HG03575 (cell line): ENCODE measurements around the gene FER1L5.
"Not testable (repeated sequence)": the region's sequence is repeated elsewhere in the genome, so short reads cannot be mapped to it uniquely, and the experiment has no call there.

ENCODE experiments used
- ATAC-seq: cut with Tn5 transposase; IDR thresholded peaks from one replicate; pipeline ENCODE4 v1.9.1; 2021; ENCODE audit not compliant: unreplicated experiment, insufficient number of reproducible peaks, low FRiP score; ENCODE audit errors: extremely low read depth

Gene FER1L5

GRCh38 chr2:96665717-96666116 lies 23.2 kb downstream of the FER1L5 start:
- ATAC-seq = not testable (repeated sequence)

GRCh38 chr2:96668771-96669170 lies 26.2 kb downstream of the FER1L5 start:
- ATAC-seq = no peak

- ATAC-seq = no peak
Measured at GRCh38 chr2:96669539-96670215, 27.1 kb downstream of the FER1L5 start.

DNA sequence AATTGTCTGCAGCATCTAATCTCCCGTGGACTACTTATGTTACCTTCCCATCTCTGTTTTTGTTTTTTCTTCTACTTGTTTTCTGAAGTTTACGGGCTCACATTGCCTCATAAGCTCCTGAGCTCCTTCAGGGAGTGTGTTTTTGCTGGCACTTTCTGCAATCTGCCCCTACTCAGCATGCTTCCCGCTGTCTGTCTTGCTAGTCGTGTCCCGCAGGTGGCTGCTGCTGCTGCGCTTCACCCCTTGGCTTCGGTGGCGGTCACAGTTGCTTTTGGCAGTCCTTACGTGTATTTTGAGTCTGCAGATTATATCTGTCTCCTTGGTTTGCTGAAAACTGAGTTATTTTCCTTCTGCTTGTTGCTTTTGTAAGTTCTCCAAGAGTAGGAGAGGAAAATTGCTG lies 37.3 kb downstream of the FER1L5 start:
- ATAC-seq = no peak

GRCh38 chr2:96680561-96681141 lies 38.1 kb downstream of the FER1L5 start:
- ATAC-seq = no peak

GRCh38 chr2:96681540-96681939 lies 39.0 kb downstream of the FER1L5 start:
- ATAC-seq = no peak

DNA sequence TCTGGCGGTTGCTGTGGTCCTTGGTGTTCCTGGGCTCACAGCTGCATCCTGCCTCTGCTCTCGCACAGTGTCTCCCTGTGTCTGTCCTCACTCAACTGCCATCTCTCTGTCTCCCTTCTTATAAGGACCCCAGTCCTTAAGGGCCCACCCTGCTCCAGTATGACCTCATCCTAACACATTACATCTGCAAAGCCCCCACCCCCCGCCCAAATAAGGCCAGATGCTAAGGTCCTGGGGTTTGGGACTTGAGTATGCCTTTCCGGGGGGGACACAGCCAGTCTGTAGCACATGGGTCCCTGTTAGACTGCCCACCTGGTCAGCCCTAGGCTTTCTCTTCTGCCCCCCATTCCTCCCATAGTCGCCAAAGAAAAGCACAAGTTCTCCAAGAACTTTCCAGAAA lies 40.7 kb downstream of the FER1L5 start:
- ATAC-seq = no peak

- no peak for ATAC-seq
Measured at GRCh38 chr2:96683972-96684820, 41.6 kb downstream of the FER1L5 start.

DNA sequence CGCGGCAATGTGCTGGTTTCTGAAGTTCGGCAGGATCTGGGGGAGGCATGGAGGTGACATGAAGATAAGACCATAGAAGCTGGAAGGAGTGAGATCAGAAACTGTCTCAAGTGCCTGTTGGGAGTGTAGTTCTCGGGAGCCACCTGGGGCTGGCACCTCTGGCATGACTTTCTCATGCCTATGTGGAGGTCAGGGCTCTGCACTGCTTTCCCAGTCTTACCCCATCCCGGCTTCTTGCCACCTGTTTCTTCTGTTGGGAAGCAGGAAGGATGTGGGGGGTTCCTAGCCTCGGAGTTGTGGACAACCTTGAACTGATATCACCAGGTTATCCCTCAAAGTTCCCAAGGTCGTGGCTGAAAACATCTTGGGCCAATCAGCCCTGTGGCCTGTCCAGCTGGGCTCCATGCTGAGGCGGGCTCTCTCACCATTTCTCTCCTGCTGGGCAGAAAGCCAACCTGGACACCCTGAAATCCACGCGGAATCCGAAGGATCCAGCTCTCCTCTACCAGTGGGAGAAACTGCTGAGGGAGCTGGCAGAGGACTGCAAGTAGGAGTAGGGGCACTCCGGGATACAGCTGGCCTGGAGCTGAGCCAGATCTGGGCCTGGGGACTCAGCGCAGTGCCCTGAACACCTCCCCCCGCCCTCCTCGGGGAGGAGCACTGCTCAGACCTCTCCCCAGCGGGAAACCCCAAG lies 42.5 kb downstream of the FER1L5 start:
- no peak for ATAC-seq

GRCh38 chr2:96685577-96686459 lies 43.3 kb downstream of the FER1L5 start:
- ATAC-seq = no peak

DNA sequence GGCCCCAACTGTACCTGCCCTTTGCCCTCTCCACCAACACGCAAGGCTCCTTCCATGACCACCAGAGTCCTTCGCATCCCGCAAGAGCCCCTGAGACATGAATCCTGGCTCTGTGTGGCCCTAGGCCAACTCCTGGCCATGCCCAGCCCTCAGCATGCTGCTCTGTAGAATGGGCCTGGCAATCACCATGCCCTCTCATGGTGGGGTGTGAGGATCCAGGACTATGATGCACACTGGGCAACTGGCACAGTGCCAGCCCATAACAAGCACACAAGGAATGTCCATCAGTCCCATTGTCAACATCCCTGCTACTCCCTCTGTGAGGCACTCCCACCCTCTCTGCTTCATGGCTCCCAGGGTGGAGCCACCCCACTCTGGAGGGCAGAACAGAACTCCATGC lies 44.7 kb downstream of the FER1L5 start:
- no peak for ATAC-seq

- no peak for ATAC-seq
Measured at GRCh38 chr2:96687711-96688640, 45.4 kb downstream of the FER1L5 start.

- ATAC-seq = no peak
Measured at GRCh38 chr2:96688649-96689430, 46.3 kb downstream of the FER1L5 start.

- no peak for ATAC-seq
Measured at GRCh38 chr2:96689431-96689991, 46.9 kb downstream of the FER1L5 start.

DNA sequence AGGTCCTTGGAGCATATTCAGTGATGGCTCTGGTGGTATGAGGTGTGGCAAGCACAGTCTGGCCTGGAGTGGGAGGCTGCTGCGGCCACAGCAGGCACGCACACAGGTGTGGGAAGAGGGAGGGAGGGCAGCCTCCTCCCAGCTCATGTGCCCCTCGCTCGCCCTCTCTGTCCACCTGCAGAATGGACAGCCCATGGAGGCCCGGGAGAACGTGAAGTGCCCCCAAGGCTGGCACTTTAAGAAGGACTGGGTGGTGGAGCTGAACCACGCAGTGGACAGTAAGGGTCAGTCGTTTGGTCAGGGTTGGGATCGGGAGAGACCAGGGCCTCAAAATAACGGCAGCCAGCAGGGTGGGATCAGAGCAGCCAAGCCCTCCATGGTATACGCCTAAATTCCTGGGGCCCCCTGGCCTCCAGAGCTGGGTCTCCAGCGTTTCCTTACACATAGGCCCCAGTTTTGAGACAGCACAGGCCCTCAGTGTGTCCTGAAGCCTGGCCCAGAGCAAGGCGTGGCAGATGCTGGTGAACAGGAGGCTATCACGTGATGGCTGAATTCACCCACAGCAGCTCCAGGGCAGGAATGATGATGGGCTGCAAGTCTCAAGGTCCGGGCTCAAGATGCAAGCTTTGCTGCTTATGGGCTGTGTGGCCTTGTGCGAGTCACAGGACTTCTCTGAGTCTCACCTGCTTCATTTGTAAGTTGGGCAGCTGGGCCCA lies 47.9 kb downstream of the FER1L5 start:
- no peak for ATAC-seq

- ATAC-seq = no peak
Measured at GRCh38 chr2:96691022-96691612, 48.6 kb downstream of the FER1L5 start.
